PC-9 (cell line): ENCODE results near the gene GATA3. TPM values are rescaled to one million over a fixed set of nuclear protein-coding genes. Genes with fewer than 3 reads are reported as not detected.

Experiments used
- BruUV-seq: library from RNA; stranded (reverse); fragments of 400-500 nt; replicated peaks from 2 replicates; lab custom pipeline; 2021; lab: Mats Ljungman, UMichigan
- CTCF ChIA-PET: fragments of 300-600 bp; sonication (Branson Sonifier 250); formaldehyde crosslinking; loops from one replicate; lab custom pipeline; 2022; ENCODE audit warnings: antibody characterized with exemption; lab: Charles Lee
- POLR2A ChIA-PET: fragments of 300-600 bp; sonication (Branson Sonifier 250); formaldehyde crosslinking; loops from one replicate; lab custom pipeline; 2022; ENCODE audit warnings: antibody characterized with exemption; ENCODE audit not compliant: unreplicated experiment; lab: Charles Lee
- DNase-seq, 2 experiments: peaks; one replicate each; pipeline versions ENCODE4 v3.0.0 to v3.0.0-alpha.2; 2015 to 2022; ENCODE audit warnings: mixed read lengths in 1 of 2
- H2AFZ ChIP-seq: fragments of 200-600 bp; sonication (generic); 2 replicates; pipeline ENCODE4 v1.8.1; 2017; ENCODE audit warnings: antibody characterized with exemption
- H3F3A ChIP-seq: fragments of 200-600 bp; sonication (generic); 2 replicates; pipeline ENCODE4 v1.8.1; 2017; ENCODE audit warnings: antibody characterized with exemption, mild to moderate bottlenecking, low read depth; ENCODE audit not compliant: insufficient read depth
- H3K27ac ChIP-seq: fragments of 200-600 bp; sonication (generic); 2 replicates; pipeline ENCODE4 v1.6.1; 2016; ENCODE audit warnings: mixed run types
- H3K27me3 ChIP-seq: fragments of 200-600 bp; sonication (generic); 2 replicates; pipeline ENCODE4 v1.6.1; 2016; ENCODE audit warnings: low read depth, mixed run types; ENCODE audit not compliant: insufficient read depth
- H3K36me3 ChIP-seq: fragments of 200-600 bp; sonication (generic); 2 replicates; pipeline ENCODE4 v1.6.1; 2016; ENCODE audit warnings: low read depth, mixed run types
- H3K4me1 ChIP-seq: fragments of 200-600 bp; sonication (generic); replicated peaks from 2 replicates; pipeline ENCODE4 v1.6.1; 2016; ENCODE audit warnings: mixed run types; ENCODE audit not compliant: insufficient read depth
- H3K4me2 ChIP-seq: fragments of 200-600 bp; sonication (generic); 2 replicates; pipeline ENCODE4 v1.6.1; 2017; ENCODE audit warnings: mixed run types
- H3K4me3 ChIP-seq: fragments of 200-600 bp; sonication (generic); 2 replicates; pipeline ENCODE4 v1.6.1; 2016; ENCODE audit warnings: mixed run types
- H3K79me2 ChIP-seq: fragments of 200-600 bp; sonication (generic); 2 replicates; pipeline ENCODE4 v1.6.1; 2017; ENCODE audit warnings: low read depth, mixed run types
- H3K9me2 ChIP-seq: fragments of 200-600 bp; sonication (generic); 2 replicates; pipeline ENCODE4 v1.8.1; 2017; ENCODE audit warnings: mild to moderate bottlenecking; ENCODE audit not compliant: insufficient read depth
- H3K9me3 ChIP-seq: fragments of 200-600 bp; sonication (generic); 2 replicates; pipeline ENCODE4 v1.8.1; 2016; ENCODE audit warnings: low read depth; ENCODE audit not compliant: insufficient read depth
- H4K20me1 ChIP-seq: fragments of 200-600 bp; sonication (generic); 2 replicates; pipeline ENCODE4 v1.8.1; 2017; ENCODE audit not compliant: insufficient read depth
- EZH2 ChIP-seq: fragments of 200-600 bp; sonication (generic); IDR thresholded peaks from 2 replicates; pipeline ENCODE4 v1.8.0; 2017; ENCODE audit warnings: antibody characterized with exemption, low read depth
- intact Hi-C: fragments of 100-400 bp; cut with micrococcal nuclease; formaldehyde crosslinking; loops from one replicate; pipeline ENCODE4 v1.10.0; 2022; ENCODE audit not compliant: unreplicated experiment
- total RNA-seq: library from RNA; stranded (reverse); gene quantifications from 2 replicates; pipeline ENCODE4 v1.2.3, GENCODE V29; 2021
- TF ChIP-seq, protein P1 (sequence below): fragments of 200-600 bp; sonication (generic); conservative IDR thresholded peaks from 2 replicates; pipeline ENCODE4 v1.6.1; 2017; ENCODE audit warnings: mixed run types, antibody characterized with exemption, mild to moderate bottlenecking, moderate library complexity

Gene GATA3
- total RNA-seq, 1 experiment from 2014 or later, result 43.6 TPM

DNA sequence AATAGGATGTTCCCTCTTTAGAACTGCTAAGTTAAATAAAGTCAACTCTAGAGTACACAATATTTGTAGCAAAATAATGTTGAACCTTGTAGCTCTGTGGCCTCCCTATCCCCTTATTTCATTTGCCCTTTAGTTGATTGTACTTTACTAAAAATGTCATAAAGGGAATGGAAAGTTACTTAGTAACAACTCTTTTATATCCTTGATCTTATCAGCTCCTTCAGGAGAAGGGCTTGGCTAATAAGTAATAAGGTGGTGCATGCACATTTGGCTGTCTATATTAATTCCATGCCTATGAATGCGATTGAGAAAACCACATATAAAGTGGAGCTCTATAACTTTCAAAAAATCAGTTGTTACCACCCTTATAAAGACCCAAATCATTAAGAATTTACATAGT lies 41.5 kb upstream of the GATA3 start:
- CTCF ChIA-PET, result no interaction called here
- POLR2A ChIA-PET, result interaction anchor here (0.5 to 0.6 kb wide), 3 partner anchors 41 to 1362 kb away, joined by 5 to 7 read pairs (median 7); no protein-coding TSS in a partner anchor
- Histone ChIP-seq H4K20me1 (no peaks in the 10 kb centered on the region), H3K4me3 (no peak overlapping the region), H3K27me3 (no peaks in the 10 kb centered on the region), H3K36me3 (no peaks in the 10 kb centered on the region), H3K9me2 (no peaks in the 10 kb centered on the region), H2AFZ (no peak overlapping the region), H3K27ac (no peak overlapping the region), H3K4me1 (peaks cover 9% of the 10 kb centered on the region; the same call in 1 of the 2 replicates), H3K4me2 (no peak overlapping the region; the same call in 1 of the 2 replicates), H3F3A (no peaks in the 10 kb centered on the region), H3K9me3 (no peaks in the 10 kb centered on the region), H3K79me2 (no peaks in the 10 kb centered on the region)
- peak in 1 of 2 experiments; percentile 34 for DNase-seq
- TF ChIP-seq, protein P1, sequence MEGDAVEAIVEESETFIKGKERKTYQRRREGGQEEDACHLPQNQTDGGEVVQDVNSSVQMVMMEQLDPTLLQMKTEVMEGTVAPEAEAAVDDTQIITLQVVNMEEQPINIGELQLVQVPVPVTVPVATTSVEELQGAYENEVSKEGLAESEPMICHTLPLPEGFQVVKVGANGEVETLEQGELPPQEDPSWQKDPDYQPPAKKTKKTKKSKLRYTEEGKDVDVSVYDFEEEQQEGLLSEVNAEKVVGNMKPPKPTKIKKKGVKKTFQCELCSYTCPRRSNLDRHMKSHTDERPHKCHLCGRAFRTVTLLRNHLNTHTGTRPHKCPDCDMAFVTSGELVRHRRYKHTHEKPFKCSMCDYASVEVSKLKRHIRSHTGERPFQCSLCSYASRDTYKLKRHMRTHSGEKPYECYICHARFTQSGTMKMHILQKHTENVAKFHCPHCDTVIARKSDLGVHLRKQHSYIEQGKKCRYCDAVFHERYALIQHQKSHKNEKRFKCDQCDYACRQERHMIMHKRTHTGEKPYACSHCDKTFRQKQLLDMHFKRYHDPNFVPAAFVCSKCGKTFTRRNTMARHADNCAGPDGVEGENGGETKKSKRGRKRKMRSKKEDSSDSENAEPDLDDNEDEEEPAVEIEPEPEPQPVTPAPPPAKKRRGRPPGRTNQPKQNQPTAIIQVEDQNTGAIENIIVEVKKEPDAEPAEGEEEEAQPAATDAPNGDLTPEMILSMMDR, result no peak
- no peak for TF ChIP-seq EZH2
- no TSS peak for BruUV-seq
- intact Hi-C loops, result no loop called here

DNA sequence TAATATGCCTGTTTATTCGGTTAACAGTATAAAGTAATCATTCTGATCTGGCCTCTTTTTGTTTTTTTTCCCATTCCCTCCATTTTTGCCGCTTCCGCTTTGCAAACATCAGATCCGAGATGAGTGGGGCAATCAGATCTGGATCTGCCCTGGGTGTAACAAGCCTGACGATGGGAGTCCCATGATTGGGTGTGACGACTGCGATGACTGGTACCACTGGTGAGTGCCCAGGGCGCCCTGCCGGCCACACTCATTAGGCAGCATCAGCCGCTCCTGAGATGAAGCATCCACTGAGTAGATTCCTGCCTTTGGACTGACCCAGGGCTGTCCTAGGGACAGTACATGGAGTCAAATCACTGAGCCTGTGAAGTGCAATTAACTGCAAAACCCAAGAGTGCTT lies 40.9 kb upstream of the GATA3 start:
- Histone ChIP-seq H3K9me3 (no peaks in the 10 kb centered on the region), H2AFZ (no peak overlapping the region), H3K79me2 (no peaks in the 10 kb centered on the region), H4K20me1 (no peaks in the 10 kb centered on the region), H3F3A (no peaks in the 10 kb centered on the region), H3K27ac (no peak overlapping the region), H3K9me2 (no peaks in the 10 kb centered on the region), H3K4me3 (no peak overlapping the region), H3K27me3 (no peaks in the 10 kb centered on the region), H3K4me2 (no peak overlapping the region), H3K4me1 (peaks cover 9% of the 10 kb centered on the region; the same call in 1 of the 2 replicates), H3K36me3 (no peaks in the 10 kb centered on the region)
- TF ChIP-seq, protein P1, result no peak
- no peak for TF ChIP-seq EZH2
- POLR2A ChIA-PET, result interaction anchor here (0.6 kb wide), 1 partner anchor 231 kb away, joined by 5 read pairs; no protein-coding TSS in a partner anchor
- BruUV-seq, result no TSS peak
- CTCF ChIA-PET, result no interaction called here
- DNase-seq, result no peak
- intact Hi-C loops, result no loop called here

DNA sequence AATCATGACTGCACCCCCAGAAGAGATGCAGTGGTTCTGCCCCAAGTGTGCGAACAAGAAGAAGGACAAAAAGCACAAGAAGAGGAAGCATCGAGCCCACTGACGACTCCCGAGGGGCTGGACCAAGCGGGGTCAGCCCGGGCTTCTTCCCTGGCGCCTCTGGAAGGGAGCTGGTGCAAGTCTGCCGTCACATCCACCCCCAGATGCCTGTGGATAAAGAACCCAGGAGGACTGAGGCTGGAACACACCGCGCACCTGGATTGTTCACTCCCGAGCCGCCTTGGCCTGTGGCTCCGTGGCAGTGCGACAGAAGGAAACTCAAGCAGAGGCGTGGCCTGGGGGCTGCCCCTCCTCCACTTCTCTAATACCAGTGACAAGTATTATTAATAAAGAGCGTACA lies 39.8 kb upstream of the GATA3 start:
- TF ChIP-seq EZH2, result no peak
- Histone ChIP-seq H3K36me3 (no peaks in the 10 kb centered on the region), H3F3A (no peaks in the 10 kb centered on the region), H2AFZ (no peak overlapping the region), H3K79me2 (no peaks in the 10 kb centered on the region), H3K27me3 (no peaks in the 10 kb centered on the region), H3K9me3 (no peaks in the 10 kb centered on the region), H3K4me3 (no peak overlapping the region), H3K4me2 (no peak overlapping the region), H4K20me1 (no peaks in the 10 kb centered on the region), H3K27ac (no peak overlapping the region), H3K9me2 (no peaks in the 10 kb centered on the region), H3K4me1 (peaks cover 9% of the 10 kb centered on the region; the same call in 1 of the 2 replicates)
- no peak for DNase-seq
- CTCF ChIA-PET, result no interaction called here
- BruUV-seq, result no TSS peak
- intact Hi-C loops, result no loop called here
- POLR2A ChIA-PET, result no interaction called here

DNA sequence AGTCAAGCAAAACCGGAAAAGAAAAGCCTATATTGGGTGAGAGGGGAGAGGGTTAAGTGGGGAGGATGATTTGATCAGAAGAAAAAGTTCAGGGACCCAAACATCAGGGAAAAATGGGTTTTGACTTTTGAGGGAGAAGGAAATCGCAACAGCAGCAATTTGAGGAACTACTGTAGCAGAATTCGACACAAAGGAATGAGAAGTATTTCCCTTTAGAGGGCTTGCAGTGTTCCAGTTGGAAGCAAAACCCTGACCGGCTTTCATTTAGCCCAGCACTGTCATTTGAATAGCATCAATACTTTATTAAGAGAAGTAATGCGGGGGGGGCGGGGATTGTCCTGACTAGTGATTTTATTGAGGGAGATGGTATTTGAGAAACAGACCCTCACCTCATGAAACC lies 37.2 kb upstream of the GATA3 start:
- TF ChIP-seq, protein P1, result no peak
- no peak for TF ChIP-seq EZH2
- H3K4me2 ChIP-seq, result no peak overlapping the region
- no peaks in the 10 kb centered on the region for H3K9me2 ChIP-seq
- H3K36me3 ChIP-seq, result no peaks in the 10 kb centered on the region
- no peak for DNase-seq
- H3K79me2 ChIP-seq, result no peaks in the 10 kb centered on the region
- CTCF ChIA-PET, result no interaction called here
- POLR2A ChIA-PET, result no interaction called here
- H3K9me3 ChIP-seq, result no peaks in the 10 kb centered on the region
- H3F3A ChIP-seq, result no peaks in the 10 kb centered on the region
- no peaks in the 10 kb centered on the region for H3K27me3 ChIP-seq
- H2AFZ ChIP-seq, result no peak overlapping the region
- no peaks in the 10 kb centered on the region for H4K20me1 ChIP-seq
- no TSS peak for BruUV-seq
- H3K4me1 ChIP-seq, result peaks cover 9% of the 10 kb centered on the region; the same call in 1 of the 2 replicates
- no peak overlapping the region for H3K27ac ChIP-seq
- H3K4me3 ChIP-seq, result no peak overlapping the region
- intact Hi-C loops, result no loop called here
